HepG2 (cell line): ENCODE measurements around the gene SETD3. TPM values are rescaled to one million over a fixed set of nuclear protein-coding genes. Genes with fewer than 3 reads are reported as not detected.

ENCODE experiments used
- ATAC-seq: fragments of 200-7000 bp; cut with Tn5 transposase; 3 replicates; pipeline ENCODE4 v1.9.1; 2020; ENCODE audit warnings: mild to moderate bottlenecking, moderate library complexity
- BruUV-seq: library from RNA; stranded (reverse); fragments of 400-500 nt; replicated peaks from 2 replicates; lab custom pipeline; 2021; lab: Mats Ljungman, UMichigan
- CTCF ChIA-PET: fragments of 300-600 bp; formaldehyde crosslinking; extraction: SDS; loops from one replicate; lab custom pipeline; 2021; ENCODE audit warnings: low total read pairs, inconsistent platforms, low intra/inter-chr PET ratio; lab: Yijun Ruan, JAX
- POLR2A ChIA-PET: fragments of 350-600 bp; sonication (Branson Sonifier 250); formaldehyde crosslinking; loops from one replicate; lab custom pipeline; 2020; ENCODE audit warnings: antibody characterized with exemption, inconsistent platforms; lab: Yijun Ruan, JAX
- DNase-seq: peaks from one replicate; pipeline ENCODE4 v3.0.0-alpha.2; 2015; ENCODE audit warnings: low spot score
- FAIRE-seq: peaks from 3 replicates; lab custom pipeline; 2011; peaks lifted over from hg19 to GRCh38; lab: Jason Lieb, UNC
- H2AFZ ChIP-seq: one replicate; pipeline ENCODE4 v1.6.1; 2011; ENCODE audit warnings: low read length, inconsistent platforms
- H3K27ac ChIP-seq: fragments of 300-600 bp; 3 replicates; pipeline ENCODE4 v1.8.0; 2011; ENCODE audit warnings: mixed run types, mild to moderate bottlenecking, mixed read lengths, low read length, inconsistent platforms; ENCODE audit not compliant: insufficient read depth; ENCODE audit errors: extremely low read length
- H3K27me3 ChIP-seq, 2 experiments: fragments of 200-600 bp in 1 of 2; 2 replicates in 1 of 2; 3 replicates in 1 of 2; pipeline versions ENCODE4 v1.6.0 to v1.8.0; 2011; ENCODE audit warnings: low read length in 2 of 2, mild to moderate bottlenecking in 2 of 2, moderate library complexity in 2 of 2, inconsistent platforms in 1 of 2; ENCODE audit not compliant: insufficient read depth in 2 of 2, control insufficient read depth in 1 of 2
- H3K36me3 ChIP-seq, 2 experiments: fragments of 200-600 bp in 1 of 2; replicated peaks in 1 of 2; 2 replicates in 1 of 2; 3 replicates in 1 of 2; pipeline versions ENCODE4 v1.5.1 to v1.8.0; 2011; ENCODE audit warnings: low read length in 2 of 2, inconsistent platforms in 1 of 2; ENCODE audit not compliant: insufficient read depth in 2 of 2, control insufficient read depth in 1 of 2
- H3K4me1 ChIP-seq: 2 replicates; pipeline ENCODE4 v1.5.1; 2012; ENCODE audit warnings: low read length, inconsistent platforms; ENCODE audit not compliant: insufficient read depth
- H3K4me2 ChIP-seq: 2 replicates; pipeline ENCODE4 v1.6.0; 2011; ENCODE audit warnings: low read depth, low read length, inconsistent platforms
- H3K4me3 ChIP-seq, 3 experiments: fragments of 200-600 bp in 1 of 3; sonication (generic), shearing (Covaris generic) in 1 of 3; replicated peaks in 1 of 3; 2 replicates each; pipeline ENCODE4 v1.5.1; 2011 to 2016; ENCODE audit warnings: low read length in 3 of 3, inconsistent platforms in 2 of 3, low read depth in 2 of 3, mild to moderate bottlenecking in 2 of 3, control low read depth in 1 of 3, mixed read lengths in 1 of 3; ENCODE audit not compliant: insufficient read depth in 1 of 3
- H3K79me2 ChIP-seq: one replicate; pipeline ENCODE4 v1.6.1; 2011; ENCODE audit warnings: low read length, inconsistent platforms; ENCODE audit not compliant: insufficient read depth
- H3K9ac ChIP-seq: 2 replicates; pipeline ENCODE4 v1.6.0; 2011; ENCODE audit warnings: mild to moderate bottlenecking, low read depth, low read length, inconsistent platforms; ENCODE audit not compliant: insufficient read depth
- H3K9me3 ChIP-seq: 2 replicates; pipeline ENCODE4 v1.5.1; 2012; ENCODE audit warnings: mild to moderate bottlenecking, low read length
- H4K20me1 ChIP-seq: 2 replicates; pipeline ENCODE4 v1.6.0; 2011; ENCODE audit warnings: inconsistent platforms, mild to moderate bottlenecking, low read length, moderate library complexity; ENCODE audit not compliant: insufficient read depth
- ASH2L ChIP-seq: fragments of 300-600, 200-600 bp; sonication (generic); IDR thresholded peaks from 2 replicates; pipeline ENCODE4 v1.7.0; 2017; ENCODE audit warnings: low read depth, mild to moderate bottlenecking, moderate library complexity, mixed read lengths, low read length; ENCODE audit not compliant: insufficient read length
- CEBPB ChIP-seq: IDR thresholded peaks from 2 replicates; pipeline ENCODE4 v1.6.1; 2011; ENCODE audit warnings: low read depth, low read length, improper control_type of control experiment, borderline replicate concordance
- FOXA3 ChIP-seq: IDR thresholded peaks from 2 replicates; pipeline ENCODE4 v1.6.1; 2016; ENCODE audit warnings: missing genetic modification reagents, missing compliant biosample characterization
- FOXK2 ChIP-seq: fragments of 450-650 bp; IDR thresholded peaks from 2 replicates; pipeline ENCODE4 v1.6.1; 2016
- KAT7 ChIP-seq: IDR thresholded peaks from 2 replicates; pipeline ENCODE4 v1.6.1; 2018; ENCODE audit warnings: borderline replicate concordance, missing compliant biosample characterization
- MAFG ChIP-seq: sonication (generic); formaldehyde crosslinking; IDR thresholded peaks from 2 replicates; pipeline ENCODE4 v1.5.1; 2020; ENCODE audit warnings: mild to moderate bottlenecking, missing genetic modification reagents
- PAWR ChIP-seq: sonication (generic); formaldehyde crosslinking; IDR thresholded peaks from 2 replicates; pipeline ENCODE4 v1.4.0; 2020; ENCODE audit warnings: missing genetic modification reagents, mild to moderate bottlenecking, borderline replicate concordance
- RCOR2 ChIP-seq: IDR thresholded peaks from 2 replicates; pipeline ENCODE4 v1.6.1; 2016; ENCODE audit warnings: missing biosample characterization, missing genetic modification reagents
- SIX1 ChIP-seq: sonication (generic); formaldehyde crosslinking; IDR thresholded peaks from 2 replicates; pipeline ENCODE4 v1.4.0; 2020; ENCODE audit warnings: missing genetic modification reagents, borderline replicate concordance
- SMAD1 ChIP-seq: sonication (generic); formaldehyde crosslinking; IDR thresholded peaks from 2 replicates; pipeline ENCODE4 v1.4.0; 2020; ENCODE audit warnings: missing genetic modification reagents, low read depth, mild to moderate bottlenecking, borderline replicate concordance
- SNAPC2 ChIP-seq: sonication (generic); formaldehyde crosslinking; IDR thresholded peaks from 2 replicates; pipeline ENCODE4 v1.8.1; 2022; ENCODE audit warnings: mild to moderate bottlenecking, missing genetic modification reagents
- SUZ12 ChIP-seq: fragments of 150-350 bp; IDR thresholded peaks from 2 replicates; pipeline ENCODE4 v1.6.1; 2014; ENCODE audit warnings: low read depth, low read length
- TEAD3 ChIP-seq: optimal IDR thresholded peaks from 2 replicates; pipeline ENCODE3; 2016; ENCODE audit warnings: borderline replicate concordance
- TOE1 ChIP-seq: sonication (generic); formaldehyde crosslinking; IDR thresholded peaks from 2 replicates; pipeline ENCODE4 v1.4.0; 2020; ENCODE audit warnings: mild to moderate bottlenecking, missing genetic modification reagents
- XRCC5 ChIP-seq: fragments of 200-400 bp; formaldehyde crosslinking; optimal IDR thresholded peaks from 2 replicates; pipeline ENCODE3; 2017; ENCODE audit warnings: mild to moderate bottlenecking, low read length
- ZBTB20 ChIP-seq: sonication (generic); formaldehyde crosslinking; IDR thresholded peaks from 2 replicates; pipeline ENCODE4 v1.8.1; 2023; ENCODE audit warnings: missing genetic modification reagents, low read depth, mild to moderate bottlenecking, borderline replicate concordance
- ZFP36L1 ChIP-seq: sonication (generic); formaldehyde crosslinking; IDR thresholded peaks from 2 replicates; pipeline ENCODE4 v1.8.0; 2022; ENCODE audit warnings: mild to moderate bottlenecking, missing genetic modification reagents, moderate library complexity
- ZNF256 ChIP-seq: sonication (generic); formaldehyde crosslinking; conservative IDR thresholded peaks from 2 replicates; pipeline ENCODE4 v1.4.0; 2020; ENCODE audit warnings: missing genetic modification reagents
- ZNF577 ChIP-seq: sonication (generic); formaldehyde crosslinking; IDR thresholded peaks from 2 replicates; pipeline ENCODE4 v1.4.0; 2020; ENCODE audit warnings: mild to moderate bottlenecking, low read depth, missing genetic modification reagents, borderline replicate concordance
- ZNF773 ChIP-seq: sonication (generic); formaldehyde crosslinking; IDR thresholded peaks from 2 replicates; pipeline ENCODE4 v1.4.0; 2020; ENCODE audit warnings: missing genetic modification reagents, borderline replicate concordance
- WGBS: methylation state at CpG from one replicate; pipeline ENCODE4 v1.1.6; 2017; ENCODE audit warnings: low lambda C conversion rate; 5-methylcytosine and 5-hydroxymethylcytosine counted together
- in situ Hi-C: cut with HindIII; loops from 2 replicates; pipeline ENCODE4 v1.10.0; 2017; ENCODE audit warnings: low pct_unique_long_range_greater_than_20kb; ENCODE audit not compliant: extremely low pct_ligation_motif_present
- intact Hi-C: fragments of 100-400 bp; cut with micrococcal nuclease; formaldehyde crosslinking; loops from one replicate; pipeline ENCODE4 v1.10.0; 2022; ENCODE audit not compliant: unreplicated experiment
- polyA plus RNA-seq, 8 experiments: library from polyadenylated mRNA; depleted of rRNA in 3 of 8; stranded (reverse) in 7 of 8; unstranded in 1 of 8; fragments of >200 nt; fragmentation: Illumina TruSeq in 4 of 8; extraction: Trizol in 4 of 8; gene quantifications; 2 replicates each; pipeline versions ENCODE4 v1.2.1 to v1.2.3, GENCODE V29; 2011 to 2016; ENCODE audit warnings: low read depth in 4 of 8, missing spikeins in 1 of 8, mixed read lengths in 1 of 8; ENCODE audit not compliant: insufficient read depth in 1 of 8
- total RNA-seq, 5 experiments: library from RNA; depleted of rRNA; stranded (reverse); fragments of >200 nt; fragmentation: Illumina TruSeq; extraction: Trizol; gene quantifications; 2 replicates each; pipeline ENCODE4 v1.2.3, GENCODE V29; 2016; ENCODE audit warnings: low read depth in 1 of 5
- TF ChIP-seq, protein P1 (sequence below): sonication (generic); formaldehyde crosslinking; IDR thresholded peaks from 2 replicates; pipeline ENCODE4 v1.8.0; 2022; ENCODE audit warnings: missing genetic modification reagents, mild to moderate bottlenecking, inconsistent platforms, borderline replicate concordance

SETD3 gene
- total and polyA plus RNA-seq, 2 of the 13 experiments (the other 11 are each of a cell fraction or from before 2014, with no cell fraction given): 30.3 to 67.1 TPM

DNA sequence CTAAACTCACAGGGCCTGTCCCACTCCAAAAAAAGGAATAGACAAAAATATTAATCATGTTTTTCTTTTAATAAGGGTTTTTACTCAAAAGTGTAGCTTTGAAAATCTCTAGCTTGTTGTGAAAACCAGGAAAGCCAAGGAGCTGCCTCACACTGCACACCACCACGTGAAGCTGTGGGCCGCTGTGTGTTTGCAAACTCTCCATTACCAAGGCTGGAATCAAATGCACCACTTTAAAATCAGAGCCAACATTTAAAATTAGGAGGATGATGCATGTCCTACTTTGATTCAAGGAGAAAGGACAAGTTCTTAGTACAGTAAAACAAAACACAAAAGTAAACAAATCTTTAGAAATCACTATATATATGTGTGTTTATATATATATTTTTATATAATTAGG lies 83.0 kb downstream of the SETD3 start:
- Histone ChIP-seq H4K20me1 (no peaks in the 10 kb centered on the region), H3K27me3 (no peaks in the 10 kb centered on the region), H2AFZ (no peak overlapping the region)
- CTCF ChIA-PET: no interaction called here
- no peak for ATAC-seq
- no TSS peak for BruUV-seq
- intact Hi-C loops: no loop called here
- 100% methylated on average over 2 of the region's 2 CpGs for WGBS
- FAIRE-seq: no peak
- TF ChIP-seq ASH2L: no peak
- no peak for TF ChIP-seq TEAD3 (CRISPR knock-in tag)
- no peak for TF ChIP-seq KAT7
- TF ChIP-seq FOXK2: no peak
- TF ChIP-seq SUZ12: no peak
- TF ChIP-seq PAWR (CRISPR knock-in tag): no peak
- TF ChIP-seq ZNF773 (CRISPR knock-in tag): no peak
- no peak for TF ChIP-seq FOXA3
- TF ChIP-seq, all 625 proteins: peak for 0
- H3K4me3 ChIP-seq: no peak overlapping the region
- H3K4me1 ChIP-seq: peaks cover 12% of the 10 kb centered on the region
- H3K27ac ChIP-seq: no peak overlapping the region
- peaks cover 3 to 18% of the 10 kb centered on the region in 2 experiments; a peak in 4 of 5 replicates for H3K36me3 ChIP-seq
- no peak overlapping the region for H3K4me2 ChIP-seq
- POLR2A ChIA-PET: interaction anchor here (1.7 kb wide), 1 partner anchor 83 kb away, joined by 3 read pairs; the partner anchor contains the start of gene SETD3
- H3K9ac ChIP-seq: no peak overlapping the region
- no peaks in the 10 kb centered on the region for H3K79me2 ChIP-seq
- in situ Hi-C loops: no loop called here
- H3K9me3 ChIP-seq: no peaks in the 10 kb centered on the region
- DNase-seq: no peak

DNA sequence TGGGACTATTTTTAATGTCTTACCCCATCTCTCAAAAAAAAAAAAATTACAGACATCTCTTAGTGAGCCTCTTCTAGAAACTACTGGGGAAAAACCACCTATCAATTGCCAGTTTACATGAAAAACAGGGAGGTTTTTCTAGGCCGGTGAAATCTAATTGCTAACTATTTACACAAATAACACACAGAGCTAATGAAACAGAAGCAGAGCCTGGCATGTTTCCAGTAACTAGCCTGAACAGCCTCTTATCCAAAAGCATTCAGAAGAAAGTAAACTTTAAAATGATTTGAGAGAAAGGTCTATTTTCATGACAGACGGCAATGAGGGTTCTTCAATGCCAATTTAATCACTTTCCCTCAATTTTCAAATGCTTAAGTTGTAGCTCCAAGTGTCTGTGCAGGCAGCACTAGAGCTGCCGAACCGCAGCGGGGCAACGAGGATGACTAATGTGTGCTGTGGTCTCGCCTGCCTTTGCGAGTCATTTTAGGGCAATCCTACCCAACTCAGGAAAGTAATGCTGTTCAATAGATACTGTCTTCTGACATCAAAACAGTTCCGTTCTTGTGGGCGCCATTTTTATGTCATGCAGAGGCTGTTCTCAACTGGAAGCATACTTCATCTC lies 84.6 kb downstream of the SETD3 start:
- 90% methylated on average over 10 of the region's 10 CpGs for WGBS
- H3K9ac ChIP-seq: no peak overlapping the region
- H3K4me1 ChIP-seq: no peaks in the 10 kb centered on the region
- H3K4me3 ChIP-seq: no peak overlapping the region
- intact Hi-C loops: no loop called here
- DNase-seq (no peak), ATAC-seq (no peak), FAIRE-seq (no peak)
- no TSS peak for BruUV-seq
- H3K27ac ChIP-seq: no peak overlapping the region
- H3K4me2 ChIP-seq: no peak overlapping the region
- H4K20me1 ChIP-seq: no peaks in the 10 kb centered on the region
- no peaks in the 10 kb centered on the region for H3K27me3 ChIP-seq
- ChIA-PET POLR2A (no interaction called here), CTCF (no interaction called here)
- in situ Hi-C loops: no loop called here
- H3K79me2 ChIP-seq: no peaks in the 10 kb centered on the region
- no peaks in the 10 kb centered on the region for H3K9me3 ChIP-seq
- no peak overlapping the region for H2AFZ ChIP-seq
- peaks cover 3 to 18% of the 10 kb centered on the region in 2 experiments; a peak in 4 of 5 replicates for H3K36me3 ChIP-seq
- TF ChIP-seq SMAD1 (CRISPR knock-in tag) (no peak), MAFG (no peak), ZFP36L1 (CRISPR knock-in tag) (no peak), TOE1 (CRISPR knock-in tag) (no peak), SIX1 (CRISPR knock-in tag) (no peak), ZBTB20 (CRISPR knock-in tag) (no peak), SNAPC2 (CRISPR knock-in tag) (no peak), ZNF577 (CRISPR knock-in tag) (no peak), CEBPB (no peak), ZNF256 (CRISPR knock-in tag) (no peak), RCOR2 (no peak), XRCC5 (no peak)
- TF ChIP-seq, protein P1, sequence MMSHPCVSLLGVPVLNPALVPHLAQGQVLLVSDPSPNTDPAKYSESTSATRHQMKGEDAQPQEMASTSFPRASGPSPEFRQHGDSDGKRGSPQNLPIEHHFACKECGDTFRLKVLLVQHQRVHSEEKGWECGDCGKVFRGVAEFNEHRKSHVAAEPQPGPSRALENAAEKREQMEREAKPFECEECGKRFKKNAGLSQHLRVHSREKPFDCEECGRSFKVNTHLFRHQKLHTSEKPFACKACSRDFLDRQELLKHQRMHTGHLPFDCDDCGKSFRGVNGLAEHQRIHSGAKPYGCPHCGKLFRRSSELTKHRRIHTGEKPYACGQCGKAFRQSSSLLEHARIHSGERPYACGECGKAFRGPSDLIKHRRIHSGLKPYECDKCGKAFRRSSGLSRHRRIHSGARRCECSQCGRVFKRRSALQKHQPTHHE (CRISPR knock-in tag): no peak
